ENCODE results near the gene VDR.

DNA sequence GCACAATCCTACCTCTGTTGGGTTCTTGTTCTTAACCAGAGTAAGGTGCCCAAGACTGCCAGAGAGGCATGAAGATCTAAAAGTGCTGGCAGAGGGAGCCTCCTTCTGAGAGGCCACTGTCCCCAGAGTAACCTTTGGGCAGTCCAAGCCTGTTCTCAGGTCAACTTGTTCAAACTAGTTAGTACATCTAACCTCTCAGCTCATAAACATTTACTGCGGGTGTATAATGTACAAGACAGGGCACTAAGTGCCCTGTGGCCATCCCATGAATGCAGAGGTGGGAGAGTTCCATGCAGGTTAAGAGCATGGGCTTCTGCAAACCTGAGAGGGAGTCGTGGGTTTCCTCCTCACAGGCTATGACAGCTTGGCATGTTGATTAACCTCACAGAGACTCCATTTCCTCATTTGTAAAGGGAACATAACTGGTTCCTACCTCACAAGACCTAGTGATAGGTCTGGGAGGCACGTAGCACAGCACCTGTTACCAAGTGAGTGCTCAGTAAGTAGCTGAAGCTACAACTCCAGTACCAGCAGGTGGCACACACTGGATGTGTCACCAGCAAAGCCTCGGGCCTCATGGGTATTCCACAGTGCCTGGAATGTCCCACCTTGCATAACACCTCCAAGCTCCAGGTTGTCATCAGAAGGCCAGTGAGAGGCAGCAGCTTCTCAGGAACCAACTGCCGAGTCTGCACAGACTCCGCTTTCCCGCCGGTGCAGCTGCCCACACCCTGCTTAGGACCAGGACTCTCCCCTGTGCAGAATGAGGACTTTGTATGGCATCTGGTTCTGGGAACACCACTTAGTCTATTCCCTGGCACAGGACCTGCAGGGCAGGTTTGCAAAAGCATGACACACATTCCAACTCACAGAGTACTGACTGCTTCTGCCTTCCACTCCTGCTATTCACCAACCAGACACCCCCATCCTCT, 4.4 kb downstream of the VDR start:
- TF ChIP-seq, protein P1, sequence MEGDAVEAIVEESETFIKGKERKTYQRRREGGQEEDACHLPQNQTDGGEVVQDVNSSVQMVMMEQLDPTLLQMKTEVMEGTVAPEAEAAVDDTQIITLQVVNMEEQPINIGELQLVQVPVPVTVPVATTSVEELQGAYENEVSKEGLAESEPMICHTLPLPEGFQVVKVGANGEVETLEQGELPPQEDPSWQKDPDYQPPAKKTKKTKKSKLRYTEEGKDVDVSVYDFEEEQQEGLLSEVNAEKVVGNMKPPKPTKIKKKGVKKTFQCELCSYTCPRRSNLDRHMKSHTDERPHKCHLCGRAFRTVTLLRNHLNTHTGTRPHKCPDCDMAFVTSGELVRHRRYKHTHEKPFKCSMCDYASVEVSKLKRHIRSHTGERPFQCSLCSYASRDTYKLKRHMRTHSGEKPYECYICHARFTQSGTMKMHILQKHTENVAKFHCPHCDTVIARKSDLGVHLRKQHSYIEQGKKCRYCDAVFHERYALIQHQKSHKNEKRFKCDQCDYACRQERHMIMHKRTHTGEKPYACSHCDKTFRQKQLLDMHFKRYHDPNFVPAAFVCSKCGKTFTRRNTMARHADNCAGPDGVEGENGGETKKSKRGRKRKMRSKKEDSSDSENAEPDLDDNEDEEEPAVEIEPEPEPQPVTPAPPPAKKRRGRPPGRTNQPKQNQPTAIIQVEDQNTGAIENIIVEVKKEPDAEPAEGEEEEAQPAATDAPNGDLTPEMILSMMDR (IDR thresholded peaks at IDR 0.05; ENCODE audit: poor library complexity) = peak; percentile 33
- no peak for TF ChIP-seq EZH2 (IDR thresholded peaks at IDR 0.05; ENCODE audit: borderline replicate concordance)
- TF ChIP-seq EZH2phosphoT487 (IDR thresholded peaks at IDR 0.05; ENCODE audit: low read depth, severe bottlenecking, unreplicated experiment) = no peak
